H1 (cell line): Measurements from ENCODE around the gene SLC26A9. TPM values are rescaled to one million over a fixed set of nuclear protein-coding genes. Genes with fewer than 3 reads are reported as not detected.

ENCODE experiments used
- CTCF ChIA-PET: fragments of 300-600 bp; sonication (Branson Sonifier 250); formaldehyde crosslinking; loops from one replicate; lab custom pipeline; 2021; ENCODE audit not compliant: partially characterized antibody; lab: Charles Lee
- POLR2A ChIA-PET: fragments of 300-600 bp; sonication (Branson Sonifier 250); formaldehyde crosslinking; loops from one replicate; lab custom pipeline; 2021; ENCODE audit warnings: inconsistent platforms; ENCODE audit not compliant: partially characterized antibody; lab: Charles Lee
- DNase-seq, 2 experiments: peaks; one replicate each; pipeline versions ENCODE4 v3.0.0 to v3.0.0-alpha.2; 2010 to 2022; ENCODE audit warnings: low spot score in 2 of 2, low read depth in 1 of 2, mixed read lengths in 1 of 2
- FAIRE-seq: peaks from 2 replicates; lab custom pipeline; 2011; peaks lifted over from hg19 to GRCh38; lab: Jason Lieb, UNC
- H2AFZ ChIP-seq: 2 replicates; pipeline ENCODE4 v1.8.1; 2012; ENCODE audit warnings: low read length, inconsistent platforms
- H2AK5ac ChIP-seq: 2 replicates; pipeline ENCODE4 v1.6.1; 2013; ENCODE audit warnings: low read depth, low read length
- H2BK120ac ChIP-seq: replicated peaks from 2 replicates; pipeline ENCODE3; 2013; ENCODE audit warnings: low read depth, low read length, inconsistent platforms
- H2BK12ac ChIP-seq: 2 replicates; pipeline ENCODE4 v1.6.1; 2013; ENCODE audit warnings: low read depth, low read length
- H2BK15ac ChIP-seq: 2 replicates; pipeline ENCODE4 v1.6.1; 2013; ENCODE audit warnings: low read length
- H2BK20ac ChIP-seq: 2 replicates; pipeline ENCODE4 v1.6.1; 2013; ENCODE audit warnings: low read length
- H2BK5ac ChIP-seq: 2 replicates; pipeline ENCODE4 v1.6.1; 2013; ENCODE audit warnings: low read depth, low read length
- H3K14ac ChIP-seq: 2 replicates; pipeline ENCODE4 v1.6.1; 2013; ENCODE audit warnings: inconsistent platforms; ENCODE audit not compliant: insufficient read length
- H3K18ac ChIP-seq: 2 replicates; pipeline ENCODE4 v1.6.1; 2013; ENCODE audit warnings: low read length; ENCODE audit errors: extremely low read depth
- H3K23ac ChIP-seq: 2 replicates; pipeline ENCODE4 v1.6.1; 2013; ENCODE audit warnings: inconsistent platforms; ENCODE audit not compliant: insufficient read length
- H3K23me2 ChIP-seq: 2 replicates; pipeline ENCODE4 v1.6.1; 2013; ENCODE audit warnings: low read depth, low read length
- H3K27ac ChIP-seq: 2 replicates; pipeline ENCODE4 v1.6.1; 2011; ENCODE audit warnings: low read depth, low read length, inconsistent platforms
- H3K27me3 ChIP-seq, 4 experiments: replicated peaks in 1 of 4; 1 replicate in 1 of 4; 2 replicates in 3 of 4; pipeline versions ENCODE4 v1.6.1 to v1.8.1; 2011 to 2013; ENCODE audit warnings: low read length in 3 of 4, mild to moderate bottlenecking in 3 of 4, inconsistent platforms in 2 of 4, mixed read lengths in 2 of 4, moderate library complexity in 1 of 4; ENCODE audit not compliant: control insufficient read depth in 3 of 4, insufficient read depth in 3 of 4; ENCODE audit errors: extremely low read depth in 1 of 4
- H3K36me3 ChIP-seq, 4 experiments: 2 replicates each; pipeline versions ENCODE4 v1.6.1 to v1.8.1; 2011 to 2013; ENCODE audit warnings: mild to moderate bottlenecking in 4 of 4, low read length in 3 of 4, moderate library complexity in 2 of 4, control low read depth in 1 of 4, inconsistent platforms in 1 of 4; ENCODE audit not compliant: insufficient read depth in 4 of 4, control insufficient read depth in 2 of 4
- H3K4ac ChIP-seq: replicated peaks from 2 replicates; pipeline ENCODE3; 2013; ENCODE audit warnings: low read length, low read depth, mixed read lengths, inconsistent platforms; ENCODE audit not compliant: insufficient read length
- H3K4me1 ChIP-seq, 4 experiments: replicated peaks in 1 of 4; 1 replicate in 1 of 4; 2 replicates in 3 of 4; pipeline versions ENCODE4 v1.6.1 to v1.8.1; 2011 to 2013; ENCODE audit warnings: low read length in 3 of 4, inconsistent platforms in 2 of 4, mixed read lengths in 1 of 4; ENCODE audit not compliant: insufficient read depth in 4 of 4, control insufficient read depth in 3 of 4
- H3K4me2 ChIP-seq, 2 experiments: 2 replicates each; pipeline versions ENCODE4 v1.6.1 to v1.8.1; 2011 to 2013; ENCODE audit warnings: low read depth in 2 of 2, low read length in 2 of 2, control low read depth in 1 of 2, inconsistent platforms in 1 of 2, mild to moderate bottlenecking in 1 of 2; ENCODE audit not compliant: insufficient read depth in 1 of 2
- H3K4me3 ChIP-seq, 4 experiments: fragments of 200-600, 300-600 bp in 1 of 4; sonication (generic), shearing (Covaris generic), sonication (Bioruptor Twin) in 1 of 4; 2 replicates each; pipeline versions ENCODE4 v1.5.1 to v1.8.1; 2011 to 2016; ENCODE audit warnings: low read length in 4 of 4, low read depth in 3 of 4, control low read depth in 2 of 4, inconsistent platforms in 2 of 4, mild to moderate bottlenecking in 2 of 4, mixed read lengths in 1 of 4, moderate library complexity in 1 of 4; ENCODE audit not compliant: insufficient read depth in 2 of 4; ENCODE audit errors: extremely low read depth in 1 of 4
- H3K56ac ChIP-seq: replicated peaks from 2 replicates; pipeline ENCODE3; 2013; ENCODE audit warnings: low read depth, mild to moderate bottlenecking, mixed read lengths, low read length, inconsistent platforms; ENCODE audit not compliant: insufficient read length
- H3K79me1 ChIP-seq: 2 replicates; pipeline ENCODE4 v1.6.1; 2013; ENCODE audit warnings: low read depth, low read length, control low read depth
- H3K79me2 ChIP-seq, 2 experiments: 2 replicates each; pipeline versions ENCODE4 v1.6.1 to v1.8.1; 2012 to 2013; ENCODE audit warnings: low read length in 2 of 2, mild to moderate bottlenecking in 2 of 2, inconsistent platforms in 1 of 2; ENCODE audit not compliant: insufficient read depth in 2 of 2, control insufficient read depth in 1 of 2
- H3K9ac ChIP-seq, 4 experiments: replicated peaks in 1 of 4; 1 replicate in 1 of 4; 2 replicates in 3 of 4; pipeline versions ENCODE4 v1.6.1 to v1.8.1; 2011 to 2013; ENCODE audit warnings: low read depth in 3 of 4, low read length in 3 of 4, control low read depth in 2 of 4, mild to moderate bottlenecking in 2 of 4, moderate library complexity in 2 of 4, inconsistent platforms in 1 of 4; ENCODE audit errors: extremely low read depth in 1 of 4
- H3K9me3 ChIP-seq, 2 experiments: 2 replicates each; pipeline versions ENCODE4 v1.6.1 to v1.8.1; 2012 to 2013; ENCODE audit warnings: mild to moderate bottlenecking in 2 of 2, moderate library complexity in 2 of 2, control low read depth in 1 of 2, inconsistent platforms in 1 of 2, low read depth in 1 of 2, low read length in 1 of 2, mixed read lengths in 1 of 2; ENCODE audit not compliant: insufficient read depth in 2 of 2
- H4K20me1 ChIP-seq, 2 experiments: replicated peaks in 1 of 2; 2 replicates each; pipeline versions ENCODE3 to v1.8.1; 2011 to 2013; ENCODE audit warnings: inconsistent platforms in 2 of 2, low read length in 2 of 2, mild to moderate bottlenecking in 1 of 2; ENCODE audit not compliant: insufficient read depth in 2 of 2, control insufficient read depth in 1 of 2
- H4K5ac ChIP-seq: 2 replicates; pipeline ENCODE4 v1.6.1; 2013; ENCODE audit warnings: low read length, low read depth, mixed read lengths, inconsistent platforms; ENCODE audit not compliant: insufficient read length
- H4K8ac ChIP-seq: 2 replicates; pipeline ENCODE4 v1.8.0; 2013; ENCODE audit warnings: mild to moderate bottlenecking, moderate library complexity, low read length, inconsistent platforms; ENCODE audit not compliant: insufficient read depth; ENCODE audit errors: extremely low read depth
- H4K91ac ChIP-seq: replicated peaks from 2 replicates; pipeline ENCODE3; 2013; ENCODE audit warnings: low read length, mixed read lengths, inconsistent platforms; ENCODE audit not compliant: insufficient read length
- ASH2L ChIP-seq: fragments of 200-600, 300-600 bp; sonication (generic); IDR thresholded peaks from one replicate; pipeline ENCODE4 v1.7.1; 2017; ENCODE audit warnings: low read length
- CTBP2 ChIP-seq: IDR thresholded peaks from 2 replicates; pipeline ENCODE4 v1.7.0; 2011; ENCODE audit warnings: borderline replicate concordance, mild to moderate bottlenecking, moderate library complexity, mixed read lengths, low read length; ENCODE audit not compliant: insufficient read depth, insufficient read length
- HDAC2 ChIP-seq, 2 experiments: fragments of 300-600 bp in 1 of 2; sonication (generic) in 1 of 2; IDR thresholded peaks; 2 replicates each; pipeline ENCODE4 v1.6.1; 2011 to 2012; ENCODE audit warnings: low read depth in 2 of 2, low read length in 2 of 2, mild to moderate bottlenecking in 2 of 2, moderate library complexity in 2 of 2, borderline replicate concordance in 1 of 2, inconsistent platforms in 1 of 2
- RAD21 ChIP-seq, 2 experiments: IDR thresholded peaks in 1 of 2; conservative IDR thresholded peaks in 1 of 2; 2 replicates each; pipeline ENCODE4 v1.6.1; 2011; ENCODE audit warnings: low read depth in 2 of 2, low read length in 2 of 2, improper control_type of control experiment in 1 of 2, inconsistent platforms in 1 of 2, mild to moderate bottlenecking in 1 of 2, moderate library complexity in 1 of 2
- RBBP5 ChIP-seq: IDR thresholded peaks from 2 replicates; pipeline ENCODE4 v1.7.1; 2012; ENCODE audit warnings: low read depth, mild to moderate bottlenecking, inconsistent platforms, low read length, moderate library complexity, borderline replicate concordance
- SAP30 ChIP-seq: fragments of 300-600 bp; sonication (generic); IDR thresholded peaks from 2 replicates; pipeline ENCODE4 v1.7.1; 2012; ENCODE audit warnings: low read length, moderate library complexity, mild to moderate bottlenecking, inconsistent platforms; ENCODE audit not compliant: insufficient read depth, insufficient replicate concordance
- SIRT6 ChIP-seq: IDR thresholded peaks from one replicate; pipeline ENCODE4 v1.7.1; 2012; ENCODE audit warnings: low read length, inconsistent platforms
- TEAD4 ChIP-seq: IDR thresholded peaks from 2 replicates; pipeline ENCODE4 v1.6.1; 2012; ENCODE audit warnings: low read depth, low read length, inconsistent platforms, mixed read lengths
- WGBS, 2 experiments: shearing (Covaris generic) in 1 of 2; methylation state at CpG; one replicate each; pipeline versions ENCODE4 v1.1.6 to v1.1.7; 2013 to 2015; ENCODE audit warnings: low lambda C conversion rate in 2 of 2, mixed read lengths in 2 of 2, inconsistent platforms in 1 of 2, low coverage in 1 of 2, missing lambda C conversion rate in 1 of 2; ENCODE audit not compliant: insufficient replicate concordance in 2 of 2, insufficient coverage in 1 of 2, insufficient read length in 1 of 2; ENCODE audit errors: extremely low coverage in 1 of 2, missing lambda C conversion rate in 1 of 2; 5-methylcytosine and 5-hydroxymethylcytosine counted together
- polyA plus RNA-seq, 7 experiments: library from polyadenylated mRNA; depleted of rRNA in 3 of 7; stranded (reverse) in 5 of 7; unstranded in 2 of 7; fragments of >200 nt in 5 of 7; fragments of 200-250 nt in 2 of 7; gene quantifications; 1 replicate in 5 of 7; 2 replicates in 1 of 7; 4 replicates in 1 of 7; pipeline versions ENCODE4 v1.2.1 to v1.2.3, GENCODE V29; 2011 to 2013; ENCODE audit warnings: missing spikeins in 2 of 7, mixed read lengths in 2 of 7
- total RNA-seq: library from RNA; stranded (reverse); fragmentation: NEBNext Ultra II Directional; extraction: Animal tissue kit (Norgen Biotek cat#: 25700); gene quantifications from 2 replicates; pipeline ENCODE4 v1.2.1, GENCODE V29; 2021

SLC26A9 gene
- total and polyA plus RNA-seq, 2 of the 8 experiments (the other 6 are each of a cell fraction or from before 2014, with no cell fraction given): not detected

DNA sequence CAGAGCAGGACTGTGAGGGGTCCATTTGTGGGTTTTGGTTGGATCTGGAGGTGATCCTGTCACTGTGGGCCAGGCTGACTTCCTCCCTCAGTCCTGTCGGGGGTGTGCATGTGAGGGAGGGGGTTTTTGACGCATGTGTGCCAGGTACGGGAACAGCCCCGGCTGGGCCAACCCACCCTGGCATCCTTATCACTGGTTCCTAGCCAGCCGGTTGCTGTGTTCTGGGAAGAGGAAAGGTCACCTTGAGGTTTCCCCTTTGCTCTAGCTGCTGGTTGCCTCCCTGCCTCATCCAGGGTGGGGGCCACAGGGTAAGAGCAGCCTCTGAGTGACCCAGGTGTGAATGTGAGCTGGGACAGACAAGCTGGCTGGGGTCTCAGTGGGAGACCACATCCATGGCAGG, 2.5 kb downstream of the SLC26A9 start:
- Histone ChIP-seq H2BK120ac (peak overlapping the region; percentile 60), H3K36me3 (no peaks in the 10 kb centered on the region), H3K23me2 (no peaks in the 10 kb centered on the region), H2BK5ac (peak overlapping the region; percentile 52; the same call in 1 of the 2 replicates), H3K27me3 (no peaks in the 10 kb centered on the region; a peak in 1 of 7 replicates), H4K8ac (no peak overlapping the region), H3K4me3 (no peak overlapping the region), H3K9ac (no peak overlapping the region), H4K20me1 (no peaks in the 10 kb centered on the region), H3K4me1 (peaks cover 7 to 16% (median 14%) of the 10 kb centered on the region in 4 experiments)
- TF ChIP-seq RAD21 (IDR thresholded peaks at IDR 0.05 in 1 of 2, conservative IDR thresholded peaks at IDR 0.05 in 1 of 2; ENCODE audit: low read depth in 2 of 2, low read length in 2 of 2) (no peak), TEAD4 (no peak), RBBP5 (no peak), SAP30 (no peak), HDAC2 (IDR thresholded peaks at IDR 0.05; ENCODE audit: borderline replicate concordance in 1 of 2, low read depth in 2 of 2, low read length in 2 of 2) (no peak), ASH2L (no peak), SIRT6 (no peak), CTBP2 (no peak)
- TF ChIP-seq, all 59 proteins: peak for 0
- Histone ChIP-seq H3K18ac (no peak overlapping the region), H3K9me3 (no peaks in the 10 kb centered on the region), H3K4me2 (no peak overlapping the region), H3K14ac (no peak overlapping the region), H2BK15ac (0 out of 2 replicates have a peak overlapping the region, but pooled peaks have one; percentile 2), H2BK12ac (peak overlapping the region; percentile 92; the same call in 1 of the 2 replicates), H3K56ac (no peak overlapping the region), H2BK20ac (0 out of 2 replicates have a peak overlapping the region, but pooled peaks have one; percentile 72), H3K4ac (peak overlapping the region; percentile 19), H2AK5ac (peak overlapping the region; percentile 60; the same call in 1 of the 2 replicates), H4K5ac (no peak overlapping the region), H2AFZ (no peak overlapping the region), H3K79me1 (no peaks in the 10 kb centered on the region), H3K79me2 (no peaks in the 10 kb centered on the region), H4K91ac (peak overlapping the region; percentile 22), H3K27ac (no peak overlapping the region), H3K23ac (no peak overlapping the region)
- 85% methylated on average over 5 of the region's 5 CpGs; no CpG with 5 or more reads in 1 of the 2 experiments for WGBS, 2 experiments
- ChIA-PET CTCF (interaction anchor here (0.6 to 11.0 kb wide), 12 partner anchors 10 to 194 kb away, joined by 3 to 110 read pairs (median 6); no protein-coding TSS in a partner anchor), POLR2A (interaction anchor here (1.0 to 1.8 kb wide), 3 partner anchors 9 to 191 kb away, joined by 3 to 5 read pairs (median 4); no protein-coding TSS in a partner anchor)
- FAIRE-seq: no peak
- DNase-seq: no peak
